T-helper 2 cell treated with Interferon-gamma antibody and Interleukin-4, amounts not matched to agents 100 ng/mL and 5 ng/mL, for 36 hours (primary cell): ENCODE results near the gene DYTN. TPM values are rescaled to one million over a fixed set of nuclear protein-coding genes. Genes with fewer than 3 reads are reported as not detected.

Source experiments
- intact Hi-C: fragments of 100-400 bp; cut with micrococcal nuclease; formaldehyde crosslinking; loops from one replicate; pipeline ENCODE4 v1.15.1; 2023
- total RNA-seq: library from RNA; stranded (reverse); gene quantifications from 2 replicates; pipeline ENCODE4 v1.2.3, GENCODE V29; 2022

Gene DYTN
- total RNA-seq, 1 donor from 2014 or later: not detected

- intact Hi-C loops: no loop called here
These were observed 18.0 kb downstream of the DYTN start for GRCh38 chr2:206700156-206700555.

GRCh38 chr2:206698811-206699210 is 19.4 kb downstream of the DYTN start:
- intact Hi-C loops: no loop called here

- intact Hi-C loops: no loop called here
These were observed 21.3 kb downstream of the DYTN start for GRCh38 chr2:206696910-206697309.

- intact Hi-C loops: loop anchor here (1.0 kb wide), 2 partner anchors 88 to 782 kb away; no protein-coding TSS in a partner anchor
These were observed 24.6 kb downstream of the DYTN start for GRCh38 chr2:206693399-206694137.

- intact Hi-C loops: loop anchor here (1.0 kb wide), 2 partner anchors 88 to 782 kb away; no protein-coding TSS in a partner anchor
These were observed 25.2 kb downstream of the DYTN start for GRCh38 chr2:206692971-206693370.

GRCh38 chr2:206688990-206689389 is 29.2 kb downstream of the DYTN start:
- intact Hi-C loops: no loop called here

GRCh38 chr2:206688453-206688852 is 29.7 kb downstream of the DYTN start:
- intact Hi-C loops: no loop called here

GRCh38 chr2:206683546-206683945 is 34.6 kb downstream of the DYTN start:
- intact Hi-C loops: no loop called here

GRCh38 chr2:206670531-206671319 is 47.5 kb downstream of the DYTN start:
- intact Hi-C loops: no loop called here

- intact Hi-C loops: no loop called here
These were observed 52.9 kb downstream of the DYTN start for GRCh38 chr2:206665251-206665650.

- intact Hi-C loops: no loop called here
These were observed 61.1 kb downstream of the DYTN start for GRCh38 chr2:206657087-206657486.

- intact Hi-C loops: no loop called here
These were observed 70.2 kb downstream of the DYTN start for GRCh38 chr2:206647985-206648384.

GRCh38 chr2:206642075-206643025 is 75.8 kb downstream of the DYTN start, which contains the start of gene FAM237A:
TSS of gene FAM237A (plus strand) at chr2:206642487. CDS start at chr2:206644237, 1,750 bp downstream.
- intact Hi-C loops: no loop called here

- intact Hi-C loops: no loop called here
These were observed 77.0 kb downstream of the DYTN start for GRCh38 chr2:206641226-206641625.

- intact Hi-C loops: no loop called here
These were observed 78.6 kb downstream of the DYTN start for GRCh38 chr2:206639636-206640035.

- intact Hi-C loops: no loop called here
These were observed 83.2 kb downstream of the DYTN start for GRCh38 chr2:206635015-206635414.

- intact Hi-C loops: no loop called here
These were observed 86.9 kb downstream of the DYTN start for GRCh38 chr2:206631340-206631739.

- intact Hi-C loops: no loop called here
These were observed 90.6 kb downstream of the DYTN start for GRCh38 chr2:206627632-206628031.

- intact Hi-C loops: no loop called here
These were observed 92.1 kb downstream of the DYTN start for GRCh38 chr2:206626108-206626507.

- intact Hi-C loops: no loop called here
These were observed 99.2 kb downstream of the DYTN start for GRCh38 chr2:206619011-206619410.

- intact Hi-C loops: no loop called here
These were observed 102.0 kb downstream of the DYTN start for GRCh38 chr2:206616151-206616550.
